Suprapubic skin (tissue), 4 donors: ENCODE results near the gene OCEL1. TPM values are rescaled to one million over a fixed set of nuclear protein-coding genes. Genes with fewer than 3 reads are reported as not detected.

Experiments
- DNase-seq, 2 donors: peaks; one replicate each; pipeline ENCODE4 v3.0.0-alpha.2; 2019; ENCODE audit warnings: low spot score in 2 of 2
- H3K27ac ChIP-seq: fragments of 200-600 bp; sonication (generic); one replicate; pipeline ENCODE4 v1.5.1; 2019
- H3K27me3 ChIP-seq: fragments of 200-600 bp; sonication (generic); one replicate; pipeline ENCODE4 v1.5.1; 2019
- H3K36me3 ChIP-seq: fragments of 200-600 bp; sonication (generic); one replicate; pipeline ENCODE4 v1.5.1; 2019
- H3K4me1 ChIP-seq: fragments of 200-600 bp; sonication (generic); one replicate; pipeline ENCODE4 v1.5.1; 2019
- H3K4me3 ChIP-seq: fragments of 200-600 bp; sonication (generic); one replicate; pipeline ENCODE4 v1.5.1; 2019; ENCODE audit warnings: mild to moderate bottlenecking
- H3K9me3 ChIP-seq: fragments of 200-600 bp; sonication (generic); one replicate; pipeline ENCODE4 v1.5.1; 2019
- CTCF ChIP-seq, 2 donors: fragments of 200-600 bp in 1 of 2; fragments of 450-650 bp in 1 of 2; sonication (generic) in 1 of 2; IDR thresholded peaks; one replicate each; pipeline ENCODE4 v1.5.1; 2016 to 2019; ENCODE audit warnings: antibody characterized with exemption in 2 of 2, mild to moderate bottlenecking in 1 of 2, moderate library complexity in 1 of 2
- EP300 ChIP-seq: sonication (generic); formaldehyde crosslinking; IDR thresholded peaks from one replicate; pipeline ENCODE4 v1.6.1; 2017; ENCODE audit warnings: antibody characterized with exemption
- POLR2A ChIP-seq, 2 donors: fragments of 450-650 bp; IDR thresholded peaks; one replicate each; pipeline ENCODE4 v1.6.1; 2017; ENCODE audit warnings: antibody characterized with exemption in 2 of 2, mild to moderate bottlenecking in 2 of 2, moderate library complexity in 2 of 2
- POLR2AphosphoS5 ChIP-seq, 3 donors: sonication (generic); formaldehyde crosslinking; IDR thresholded peaks; one replicate each; pipeline ENCODE4 v1.6.1; 2017; ENCODE audit warnings: antibody characterized with exemption in 3 of 3
- WGBS: methylation state at CpG from one replicate; pipeline ENCODE4 v1.1.5; 2018; 5-methylcytosine and 5-hydroxymethylcytosine counted together
- total RNA-seq, 4 donors: library from RNA; depleted of rRNA; stranded (reverse); fragments of >200 nt; gene quantifications; one replicate each; pipeline ENCODE4 v1.1.0, GENCODE V29; 2016

OCEL1 gene
- total RNA-seq, 4 donors from 2014 or later = 2.7 to 9.7 (median 4.8) TPM

- Histone ChIP-seq H3K4me3 (peak overlapping the region; percentile 82), H3K4me1 (peaks cover 47% of the 10 kb centered on the region), H3K27me3 (no peaks in the 10 kb centered on the region), H3K9me3 (no peaks in the 10 kb centered on the region), H3K36me3 (no peaks in the 10 kb centered on the region), H3K27ac (peak overlapping the region; percentile 83)
- no peak for DNase-seq
- TF ChIP-seq POLR2AphosphoS5 (IDR thresholded peaks at IDR 0.05) (no peak), POLR2A (IDR thresholded peaks at IDR 0.05) (no peak), EP300 (no peak), CTCF (IDR thresholded peaks at IDR 0.05) (no peak)
- WGBS = 13% methylated on average over 14 of the region's 21 CpGs
Observed at GRCh38 chr19:17246681-17247425, 20.8 kb downstream of the OCEL1 start.

GRCh38 chr19:17248011-17248776 lies 22.2 kb downstream of the OCEL1 start:
- no peak for DNase-seq
- Histone ChIP-seq H3K36me3 (no peaks in the 10 kb centered on the region), H3K27me3 (no peaks in the 10 kb centered on the region), H3K27ac (no peak overlapping the region), H3K9me3 (no peaks in the 10 kb centered on the region), H3K4me1 (peaks cover 36% of the 10 kb centered on the region), H3K4me3 (no peak overlapping the region)
- TF ChIP-seq EP300 = no peak
- no peak for TF ChIP-seq CTCF (IDR thresholded peaks at IDR 0.05)
- TF ChIP-seq POLR2AphosphoS5 (IDR thresholded peaks at IDR 0.05) = no peak
- no peak for TF ChIP-seq POLR2A (IDR thresholded peaks at IDR 0.05)
- 61% methylated on average over 2 of the region's 21 CpGs for WGBS

GRCh38 chr19:17249887-17250548 lies 24.0 kb downstream of the OCEL1 start:
- 80% methylated on average over 12 of the region's 15 CpGs for WGBS
- TF ChIP-seq POLR2AphosphoS5 (IDR thresholded peaks at IDR 0.05) (no peak), CTCF (IDR thresholded peaks at IDR 0.05) (no peak), POLR2A (IDR thresholded peaks at IDR 0.05) (no peak), EP300 (no peak)

GRCh38 chr19:17254636-17255035 lies 28.6 kb downstream of the OCEL1 start:
- Histone ChIP-seq H3K27me3 (no peaks in the 10 kb centered on the region), H3K4me1 (no peaks in the 10 kb centered on the region), H3K36me3 (no peaks in the 10 kb centered on the region), H3K9me3 (no peaks in the 10 kb centered on the region), H3K27ac (no peak overlapping the region), H3K4me3 (no peak overlapping the region)
- DNase-seq = no peak
- TF ChIP-seq POLR2AphosphoS5 (IDR thresholded peaks at IDR 0.05) (no peak), POLR2A (IDR thresholded peaks at IDR 0.05) (no peak), CTCF (IDR thresholded peaks at IDR 0.05) (no peak), EP300 (no peak)
- 88% methylated on average over 10 of the region's 10 CpGs for WGBS

More at GRCh38 chr19:17249887-17250548, 24.0 kb downstream of the OCEL1 start:
- no peaks in the 10 kb centered on the region for H3K36me3 ChIP-seq
- H3K27ac ChIP-seq = no peak overlapping the region
- DNase-seq = no peak
- H3K4me3 ChIP-seq = no peak overlapping the region
- H3K27me3 ChIP-seq = no peaks in the 10 kb centered on the region
- no peaks in the 10 kb centered on the region for H3K9me3 ChIP-seq
- H3K4me1 ChIP-seq = peaks cover 19% of the 10 kb centered on the region

- TF ChIP-seq POLR2AphosphoS5 (IDR thresholded peaks at IDR 0.05) = no peak
- TF ChIP-seq POLR2A (IDR thresholded peaks at IDR 0.05) = no peak
- TF ChIP-seq EP300 = no peak
- no peak for TF ChIP-seq CTCF (IDR thresholded peaks at IDR 0.05)
- Histone ChIP-seq H3K27ac (no peak overlapping the region), H3K4me3 (no peak overlapping the region), H3K36me3 (no peaks in the 10 kb centered on the region), H3K4me1 (no peaks in the 10 kb centered on the region), H3K27me3 (no peaks in the 10 kb centered on the region), H3K9me3 (no peaks in the 10 kb centered on the region)
- WGBS = 67% methylated on average over 11 of the region's 18 CpGs
- DNase-seq = no peak
Observed at GRCh38 chr19:17255150-17255621, 29.2 kb downstream of the OCEL1 start.
